NB4 (cell line): Measurements from ENCODE around the gene KLHL26.

Experiments used
- DNase-seq: peaks from one replicate; pipeline ENCODE4 v3.0.0; 2010; ENCODE audit warnings: low read depth
- H3K4me3 ChIP-seq: one replicate; pipeline ENCODE4 v1.5.1; 2011; ENCODE audit warnings: mild to moderate bottlenecking, low read depth, low read length, moderate library complexity
- CTCF ChIP-seq: IDR thresholded peaks from one replicate; pipeline ENCODE4 v1.5.1; 2012; ENCODE audit warnings: low read depth, low read length
- MAX ChIP-seq: IDR thresholded peaks from 2 replicates; pipeline ENCODE4 v1.6.1; 2011; ENCODE audit warnings: low read depth, low read length
- MYC ChIP-seq: IDR thresholded peaks from 2 replicates; pipeline ENCODE4 v1.6.1; 2011; ENCODE audit warnings: low read depth, low read length
- POLR2A ChIP-seq: IDR thresholded peaks from 2 replicates; pipeline ENCODE4 v1.6.1; 2011; ENCODE audit warnings: mild to moderate bottlenecking; ENCODE audit not compliant: insufficient read length; ENCODE audit errors: extremely low read depth

KLHL26 gene

GRCh38 chr19:18629166-18630088 is 7.4 kb upstream of the KLHL26 start:
- DNase-seq: no peak
- TF ChIP-seq CTCF (no peak), MYC (no peak), POLR2A (no peak), MAX (no peak)
- H3K4me3 ChIP-seq: no peak overlapping the region

GRCh38 chr19:18633321-18633720 is 3.5 kb upstream of the KLHL26 start:
- no peak for DNase-seq
- no peak for TF ChIP-seq MAX
- TF ChIP-seq POLR2A: no peak
- no peak for TF ChIP-seq MYC
- H3K4me3 ChIP-seq: no peak overlapping the region

- no peak for DNase-seq
- no peak overlapping the region for H3K4me3 ChIP-seq
- TF ChIP-seq MYC: no peak
- no peak for TF ChIP-seq POLR2A
- no peak for TF ChIP-seq CTCF
- no peak for TF ChIP-seq MAX
Measured at GRCh38 chr19:18634612-18635297, 2.1 kb upstream of the KLHL26 start.

GRCh38 chr19:18635831-18636182 is 1.0 kb upstream of the KLHL26 start:
- TF ChIP-seq POLR2A (no peak), CTCF (no peak), MAX (no peak), MYC (no peak)
- no peak overlapping the region for H3K4me3 ChIP-seq
- no peak for DNase-seq

- peak overlapping the region; percentile 49 for H3K4me3 ChIP-seq
- peak; percentile 96 for DNase-seq
Measured at GRCh38 chr19:18636183-18636968, 452 bp upstream of the KLHL26 start.

More at GRCh38 chr19:18636183-18636968, 452 bp upstream of the KLHL26 start:
- TF ChIP-seq POLR2A (no peak), MAX (peak; percentile 54), CTCF (no peak), MYC (no peak)
